NCI-H2196 treated with DMSO at 0.1 percent for 48 hours (cell line): Measurements from ENCODE around the gene RNLS.

Source experiments
- DNase-seq: peaks from one replicate; lab custom pipeline; 2025; ENCODE audit not compliant: unreplicated experiment; lab: John Stamatoyannopoulos, UW

RNLS gene

GRCh38 chr10:88347597-88348304 is 235.4 kb downstream of the RNLS start:
- no peak for DNase-seq

DNA sequence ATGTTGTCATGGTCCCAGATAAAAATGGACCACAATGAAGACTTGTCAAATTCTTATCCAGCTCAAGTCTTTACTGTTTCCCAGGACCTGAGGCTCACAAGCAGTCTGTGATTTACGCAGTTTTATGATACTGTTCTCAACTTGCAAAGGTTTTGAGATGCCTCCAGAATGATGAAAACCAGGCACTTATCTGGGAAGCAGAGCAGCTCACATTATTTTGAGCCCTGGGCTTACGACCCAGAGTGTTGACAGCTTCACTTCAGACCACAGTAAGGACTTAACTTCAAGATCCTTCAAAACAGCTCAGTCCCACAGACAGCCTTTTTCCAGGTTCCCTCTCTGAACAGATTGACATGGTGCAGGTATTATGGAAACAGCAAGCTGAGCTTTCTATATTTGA is 236.1 kb downstream of the RNLS start:
- no peak for DNase-seq

DNA sequence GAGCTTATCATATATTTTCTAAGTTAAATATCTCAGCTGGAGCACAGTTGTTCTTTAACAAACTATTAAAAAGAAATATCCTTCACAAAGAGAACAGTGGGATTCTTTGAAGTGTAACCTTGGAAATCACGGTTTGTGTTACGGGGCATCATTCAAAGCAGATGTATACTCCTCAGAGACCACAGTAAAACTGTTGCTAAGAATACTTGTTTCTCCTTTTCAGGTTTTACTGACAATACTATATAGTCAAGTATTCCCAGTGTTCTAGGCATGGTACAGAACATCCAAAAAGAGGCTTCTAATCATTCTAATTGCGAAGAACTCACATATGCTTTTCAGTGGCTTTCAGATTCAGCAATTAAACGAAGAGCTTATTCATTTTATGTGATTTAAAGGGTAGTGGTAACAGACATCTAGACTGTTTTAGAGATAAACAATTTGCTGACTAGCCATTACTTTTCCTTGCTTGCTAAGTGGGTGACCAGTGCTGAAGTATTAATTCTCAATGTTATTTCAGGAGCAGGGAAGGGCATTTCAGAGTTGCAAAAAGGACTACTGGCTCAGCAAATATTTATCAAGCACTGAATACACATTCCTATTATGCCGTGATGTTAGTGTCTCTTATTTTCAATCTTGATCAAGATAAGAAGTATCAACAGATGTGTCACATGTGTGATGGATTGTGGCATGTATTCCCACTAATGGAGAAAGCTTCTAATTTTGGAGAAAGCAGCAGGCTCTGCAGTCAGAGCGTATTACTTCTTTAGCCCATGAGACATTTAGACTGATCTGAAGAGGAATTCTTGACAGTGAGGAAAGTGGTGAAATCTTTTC is 236.8 kb downstream of the RNLS start:
- no peak for DNase-seq

DNA sequence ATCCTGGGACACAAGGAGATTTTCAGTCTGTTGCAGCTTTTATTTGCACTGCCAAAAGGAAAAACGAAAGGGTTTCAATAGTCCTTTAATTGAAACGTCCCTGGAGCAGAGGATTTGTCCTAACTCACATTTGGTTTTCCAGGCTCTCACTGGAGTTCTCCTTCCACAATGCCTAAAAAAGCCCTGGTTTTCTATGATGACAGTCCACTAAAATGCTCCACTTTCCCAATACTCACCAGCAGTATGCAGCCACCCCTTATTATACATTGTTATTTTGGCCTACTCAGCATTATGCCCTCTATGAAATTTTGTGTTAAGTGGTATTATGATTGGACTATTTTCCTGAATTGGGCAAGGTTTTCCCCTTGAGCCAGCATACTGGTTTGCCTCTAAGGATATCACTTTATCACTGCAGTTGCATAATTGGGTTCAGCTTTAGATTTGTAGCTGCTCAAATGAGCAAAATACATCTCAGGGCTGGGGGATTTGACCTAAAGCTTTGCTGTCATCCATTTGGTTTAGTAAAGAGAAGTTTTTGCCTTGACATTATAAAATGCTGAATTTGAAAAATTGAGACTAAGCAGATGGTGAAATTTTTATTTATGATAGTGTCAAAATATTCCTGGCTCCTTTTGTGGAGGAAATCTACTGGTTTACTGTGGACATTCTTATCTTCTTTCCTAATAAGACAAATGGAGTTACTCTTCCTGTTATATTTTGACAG is 239.2 kb downstream of the RNLS start:
- no peak for DNase-seq

DNA sequence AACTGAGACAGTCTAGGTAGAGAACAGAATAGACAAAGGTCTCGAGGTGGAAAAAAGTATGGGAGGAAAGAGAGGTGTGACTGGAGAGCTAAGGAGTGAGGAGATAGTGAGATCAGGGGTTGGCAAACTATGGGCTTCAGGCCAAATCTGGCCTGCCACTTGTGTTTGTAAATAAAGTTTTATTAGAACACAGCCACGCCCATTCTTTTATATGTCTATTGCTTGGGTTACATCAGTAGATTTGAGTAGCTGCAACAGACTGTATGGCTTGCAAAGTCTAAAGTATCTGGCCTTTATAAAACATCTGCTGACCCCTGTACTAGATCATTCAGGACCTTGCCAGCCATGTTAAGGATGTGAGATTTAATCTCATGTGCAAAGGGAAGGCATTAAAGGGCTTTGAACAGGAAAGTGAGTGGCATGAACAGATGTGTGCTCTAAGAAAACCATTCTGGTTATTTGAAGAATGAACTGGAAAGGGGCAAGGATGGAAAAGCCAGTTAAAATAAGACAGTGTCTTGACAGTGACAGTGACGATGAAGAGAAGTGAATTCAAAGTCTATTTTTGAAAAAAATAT is 240.3 kb downstream of the RNLS start:
- no peak for DNase-seq

DNA sequence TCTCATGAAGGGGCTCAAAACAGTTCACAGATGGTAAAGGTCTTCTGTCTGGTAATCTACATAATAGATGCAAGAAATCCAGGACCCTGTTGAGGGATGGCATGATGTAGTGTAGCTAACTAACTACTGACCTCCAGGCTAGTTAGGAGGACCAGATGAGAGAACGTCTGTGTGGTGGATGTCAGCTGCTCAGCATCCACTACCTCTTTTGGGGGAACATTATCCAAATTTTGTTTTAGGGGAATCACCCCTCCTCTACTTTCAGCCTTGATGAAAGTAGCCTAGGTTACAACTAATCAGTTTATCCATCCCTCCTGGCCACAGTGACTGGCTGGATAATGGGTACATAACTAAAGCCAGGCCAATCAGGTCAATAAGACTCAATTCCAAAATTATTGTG is 246.0 kb downstream of the RNLS start:
- no peak for DNase-seq

GRCh38 chr10:88336334-88336733 is 246.8 kb downstream of the RNLS start:
- no peak for DNase-seq

GRCh38 chr10:88333248-88333630 is 249.9 kb downstream of the RNLS start:
- no peak for DNase-seq

DNA sequence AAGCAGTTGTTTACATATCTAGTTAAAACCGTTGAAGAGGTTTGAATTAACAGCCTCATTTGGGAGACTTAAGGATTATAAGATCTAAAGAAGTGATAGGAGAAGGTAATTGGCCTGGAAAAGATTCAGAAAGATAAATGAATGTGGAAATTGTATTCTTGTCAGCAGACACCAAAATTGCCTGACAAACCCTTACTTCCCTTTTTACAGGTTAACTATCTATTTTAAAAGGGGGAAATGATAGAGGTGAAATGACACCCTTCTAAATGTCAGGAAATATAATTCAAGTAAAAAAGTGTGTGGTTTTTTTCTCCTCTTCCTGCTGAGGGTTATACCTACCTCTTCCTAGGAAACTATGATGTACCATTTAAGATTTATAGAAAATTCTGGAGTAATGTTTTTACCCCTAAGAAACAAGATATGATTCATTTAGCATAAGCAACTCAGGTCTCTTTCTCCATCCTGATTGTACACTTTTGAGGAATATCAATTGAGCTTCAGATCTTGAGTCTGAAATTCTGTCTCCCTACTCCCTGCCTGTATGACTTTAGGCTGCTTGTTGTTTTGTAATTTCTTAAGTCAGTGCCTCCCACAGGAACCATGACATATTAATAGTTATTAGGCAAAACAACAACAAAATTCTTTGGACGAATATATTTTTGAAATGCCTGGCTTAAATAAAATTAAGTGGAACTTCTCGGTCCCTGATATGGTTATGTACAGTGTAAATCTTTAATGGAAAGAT is 250.4 kb downstream of the RNLS start:
- no peak for DNase-seq

- no peak for DNase-seq
These were observed 252.9 kb downstream of the RNLS start for GRCh38 chr10:88330174-88330573.

GRCh38 chr10:88322324-88323063 is 260.6 kb downstream of the RNLS start:
- no peak for DNase-seq

DNA sequence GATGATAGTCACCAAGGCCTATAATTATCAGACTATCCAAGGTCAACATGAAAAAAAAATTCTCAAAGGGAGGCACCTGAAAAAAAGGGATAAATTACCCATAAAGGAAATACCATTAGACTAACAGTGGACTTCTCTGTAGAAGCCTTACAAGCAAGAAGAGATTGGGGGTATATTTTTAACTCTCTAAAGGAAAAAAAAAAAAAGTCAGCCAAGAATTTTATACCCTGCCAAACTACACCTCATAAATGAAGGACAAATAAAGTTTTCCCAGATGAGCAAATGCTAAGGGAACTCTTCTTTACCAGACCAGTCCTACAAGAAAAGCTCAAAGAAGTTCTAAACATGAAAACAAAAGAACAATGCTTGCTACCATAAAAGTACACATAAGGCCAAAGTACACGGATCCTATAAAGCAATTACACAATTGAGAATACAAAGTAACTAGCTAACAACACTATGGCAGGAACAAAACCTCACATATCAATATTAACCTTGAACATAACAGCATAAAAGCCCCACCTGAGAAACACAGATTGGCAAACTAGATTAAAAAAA is 263.1 kb downstream of the RNLS start:
- DNase-seq, result no peak

DNA sequence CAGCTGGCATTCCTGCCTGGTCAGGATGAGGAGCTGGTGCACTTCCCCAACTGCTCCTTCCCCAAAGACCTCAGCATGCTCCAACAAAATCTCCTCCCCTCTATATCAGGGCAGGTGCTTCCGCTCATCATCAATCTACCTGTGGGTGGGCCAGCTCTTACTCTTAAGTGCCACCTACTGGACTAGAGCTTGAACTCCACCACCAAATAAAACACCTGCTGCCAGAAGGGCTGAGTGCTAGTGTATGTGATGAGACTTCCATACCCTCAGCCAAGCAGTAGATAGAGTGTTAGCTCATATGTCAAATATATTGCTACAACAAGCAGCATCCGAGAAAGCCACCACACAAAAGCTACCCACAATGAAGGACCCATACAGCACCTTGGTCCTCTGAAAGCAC is 264.3 kb downstream of the RNLS start:
- no peak for DNase-seq

- no peak for DNase-seq
These were observed 266.0 kb downstream of the RNLS start for GRCh38 chr10:88317099-88317498.

- no peak for DNase-seq
These were observed 266.7 kb downstream of the RNLS start for GRCh38 chr10:88316292-88316861.

GRCh38 chr10:88315755-88316154 is 267.4 kb downstream of the RNLS start:
- no peak for DNase-seq

DNA sequence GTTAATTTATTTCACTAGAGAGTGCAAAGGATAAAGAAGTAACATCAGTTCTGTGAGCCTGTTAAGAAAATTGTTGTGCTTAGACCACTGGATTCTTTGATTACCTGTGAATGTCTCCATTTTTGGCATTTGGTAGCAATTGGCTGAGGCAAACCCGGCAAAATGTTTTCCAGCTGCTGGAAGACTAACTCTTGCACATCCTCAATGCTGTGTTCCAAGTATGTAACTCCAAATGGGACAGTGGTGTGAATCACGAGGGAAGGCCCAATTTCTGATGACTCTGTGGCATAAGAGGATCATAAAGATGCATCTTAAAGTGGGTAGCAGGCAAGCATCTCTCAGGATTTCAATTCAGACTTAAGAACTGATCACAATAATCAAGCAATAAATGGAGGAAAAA is 268.8 kb downstream of the RNLS start:
- no peak for DNase-seq

DNA sequence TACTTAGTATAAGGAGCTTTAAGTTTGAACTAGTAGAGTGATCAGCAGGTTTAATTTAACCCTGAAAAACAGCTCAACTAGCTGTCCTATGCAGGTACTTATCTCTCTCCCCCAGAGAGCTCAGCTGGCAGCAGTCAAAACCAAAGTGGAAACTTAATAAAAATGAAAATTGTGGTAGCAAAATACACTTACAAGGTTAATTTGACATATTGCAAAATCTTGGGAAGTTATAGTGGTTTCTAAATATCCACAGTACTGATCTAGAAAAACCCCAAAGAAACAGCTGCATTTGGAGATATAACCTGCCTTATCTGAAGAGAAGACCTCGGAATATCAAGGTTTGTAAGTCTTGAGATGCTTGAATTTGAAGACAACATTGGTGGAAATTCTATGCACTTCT is 269.2 kb downstream of the RNLS start:
- no peak for DNase-seq

DNA sequence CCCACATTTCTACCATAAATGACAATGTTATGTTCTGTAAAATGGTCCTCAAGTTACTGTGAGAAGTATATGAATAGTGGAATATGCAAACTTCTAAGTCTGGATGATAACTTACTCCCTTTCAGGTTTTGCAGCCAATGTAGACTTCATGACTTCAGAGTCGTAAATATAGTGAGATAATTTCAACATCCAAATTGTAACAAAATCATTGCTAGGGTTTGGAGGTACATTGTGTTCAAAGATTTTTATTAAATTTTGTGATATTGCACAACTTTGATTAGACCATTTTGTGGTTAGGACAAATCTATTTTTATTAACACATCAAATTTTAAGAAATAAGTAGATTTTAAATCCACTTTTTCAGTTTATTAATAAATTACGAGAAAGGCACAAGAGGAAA is 270.3 kb downstream of the RNLS start:
- no peak for DNase-seq

GRCh38 chr10:88311264-88311663 is 271.9 kb downstream of the RNLS start:
- no peak for DNase-seq
